Ectodermal cell (in vitro differentiated cells): Measurements from ENCODE around the gene PGF.

Experiments
- H3K27ac ChIP-seq: 2 replicates; pipeline ENCODE4 v1.7.0; 2013; ENCODE audit warnings: mild to moderate bottlenecking, low read depth, low read length; ENCODE audit not compliant: insufficient read depth, poor library complexity, severe bottlenecking
- H3K27me3 ChIP-seq: 2 replicates; pipeline ENCODE4 v1.7.0; 2013; ENCODE audit warnings: mild to moderate bottlenecking, low read length; ENCODE audit not compliant: insufficient read depth, control insufficient read depth, poor library complexity, severe bottlenecking
- H3K36me3 ChIP-seq: one replicate; pipeline ENCODE4 v1.7.0; 2013; ENCODE audit warnings: low read length; ENCODE audit not compliant: control insufficient read depth, insufficient read depth
- H3K4me1 ChIP-seq: one replicate; pipeline ENCODE4 v1.7.0; 2013; ENCODE audit warnings: low read length; ENCODE audit not compliant: control insufficient read depth, insufficient read depth
- H3K4me3 ChIP-seq: 2 replicates; pipeline ENCODE4 v1.7.0; 2013; ENCODE audit warnings: low read depth, low read length, control low read depth; ENCODE audit not compliant: insufficient read depth
- H3K9me3 ChIP-seq: 2 replicates; pipeline ENCODE4 v1.7.0; 2013; ENCODE audit warnings: mild to moderate bottlenecking, low read length, moderate library complexity; ENCODE audit not compliant: control insufficient read depth
- WGBS, 2 experiments: methylation state at CpG; one replicate each; pipeline ENCODE4 v1.1.7; 2013; ENCODE audit warnings: missing lambda C conversion rate in 2 of 2; 5-methylcytosine and 5-hydroxymethylcytosine counted together

Gene PGF

GRCh38 chr14:74949859-74950573, 5.4 kb downstream of the PGF start:
- H3K36me3 ChIP-seq = no peaks in the 10 kb centered on the region
- 92 to 93% methylated on average over 17 of the region's 17 CpGs for WGBS, 2 experiments
- H3K4me3 ChIP-seq = no peak overlapping the region
- peaks cover 11% of the 10 kb centered on the region for H3K27me3 ChIP-seq
- H3K4me1 ChIP-seq = peaks cover 21% of the 10 kb centered on the region
- H3K9me3 ChIP-seq = no peaks in the 10 kb centered on the region
- no peak overlapping the region for H3K27ac ChIP-seq

DNA sequence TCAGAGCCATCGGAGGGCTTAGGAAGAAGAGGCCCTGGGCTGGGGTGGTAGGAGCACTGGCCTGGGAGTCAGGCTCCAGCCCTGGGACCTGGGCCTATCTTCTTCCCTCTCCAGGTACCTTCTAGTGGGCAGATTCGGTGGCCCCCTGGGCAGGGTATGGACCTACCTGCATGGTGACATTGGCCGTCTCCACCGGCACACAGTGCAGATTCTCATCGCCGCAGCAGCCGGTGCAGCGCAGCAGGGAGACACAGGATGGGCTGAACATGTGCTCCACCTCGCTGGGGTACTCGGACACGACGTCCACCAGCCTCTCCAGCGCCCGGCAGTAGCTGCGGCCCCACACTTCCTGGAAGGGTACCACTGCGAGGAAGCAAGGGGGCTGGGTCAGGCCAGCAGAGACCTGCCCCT, 6.2 kb downstream of the PGF start:
- peaks cover 3% of the 10 kb centered on the region for H3K27me3 ChIP-seq
- H3K4me1 ChIP-seq = peaks cover 15% of the 10 kb centered on the region
- H3K27ac ChIP-seq = no peak overlapping the region
- no peak overlapping the region for H3K4me3 ChIP-seq
- WGBS, 2 experiments = 96% methylated on average over 16 of the region's 16 CpGs
- H3K36me3 ChIP-seq = no peaks in the 10 kb centered on the region
- H3K9me3 ChIP-seq = no peaks in the 10 kb centered on the region

DNA sequence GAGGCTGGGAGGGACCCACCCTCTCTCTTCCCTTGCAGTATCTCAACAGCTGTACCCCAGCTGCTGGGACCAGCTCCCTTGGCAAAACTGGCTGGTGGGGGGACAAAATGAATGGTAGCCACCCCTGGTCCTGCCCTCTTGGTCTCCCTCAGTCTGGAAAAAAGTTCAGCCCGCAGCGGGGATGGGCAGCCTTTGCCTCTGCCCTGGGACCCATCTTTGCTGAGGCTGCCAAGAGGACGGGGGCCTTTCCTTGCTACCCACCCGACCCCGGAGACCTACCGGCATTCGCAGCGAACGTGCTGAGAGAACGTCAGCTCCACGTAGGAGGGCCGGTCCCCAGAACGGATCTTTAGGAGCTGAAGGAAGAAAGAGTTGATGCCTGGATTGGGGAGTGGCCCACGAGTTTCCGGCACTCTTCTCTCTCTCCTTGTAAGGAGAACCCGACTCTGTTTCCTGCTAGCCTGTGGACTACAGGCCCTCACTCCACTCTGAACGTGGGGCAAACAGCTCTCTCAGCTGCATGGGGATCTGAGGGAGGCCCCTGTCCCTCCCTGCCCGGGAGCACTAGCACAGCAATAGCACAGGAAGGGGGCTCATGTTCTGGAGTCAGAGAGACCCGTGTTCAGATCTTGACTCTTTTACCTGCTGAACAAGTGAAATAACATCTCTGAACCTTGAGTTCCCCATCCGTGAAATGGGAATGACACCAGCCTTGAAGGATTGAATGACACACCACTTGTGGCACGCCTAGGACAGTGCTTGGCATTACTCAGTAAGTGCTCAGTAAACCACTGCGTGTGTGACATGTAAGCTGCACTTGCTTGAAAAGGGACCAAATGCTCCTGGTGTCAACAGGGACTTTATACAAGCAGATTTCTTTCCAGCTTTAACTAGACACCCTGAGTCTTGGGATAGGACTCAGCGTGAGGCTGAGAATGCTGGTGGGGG, 6.9 kb downstream of the PGF start:
- no peaks in the 10 kb centered on the region for H3K36me3 ChIP-seq
- H3K4me3 ChIP-seq = no peak overlapping the region
- no peaks in the 10 kb centered on the region for H3K9me3 ChIP-seq
- H3K27me3 ChIP-seq = no peaks in the 10 kb centered on the region
- peaks cover 8% of the 10 kb centered on the region for H3K4me1 ChIP-seq
- no peak overlapping the region for H3K27ac ChIP-seq
- 85 to 86% methylated on average over 23 of the region's 23 CpGs for WGBS, 2 experiments

GRCh38 chr14:74947353-74948227, 7.8 kb downstream of the PGF start:
- no peaks in the 10 kb centered on the region for H3K27me3 ChIP-seq
- H3K4me1 ChIP-seq = peaks cover 8% of the 10 kb centered on the region
- H3K36me3 ChIP-seq = no peaks in the 10 kb centered on the region
- H3K4me3 ChIP-seq = no peak overlapping the region
- H3K9me3 ChIP-seq = no peaks in the 10 kb centered on the region
- H3K27ac ChIP-seq = no peak overlapping the region
- WGBS, 2 experiments = 90 to 93% methylated on average over 13 of the region's 13 CpGs

DNA sequence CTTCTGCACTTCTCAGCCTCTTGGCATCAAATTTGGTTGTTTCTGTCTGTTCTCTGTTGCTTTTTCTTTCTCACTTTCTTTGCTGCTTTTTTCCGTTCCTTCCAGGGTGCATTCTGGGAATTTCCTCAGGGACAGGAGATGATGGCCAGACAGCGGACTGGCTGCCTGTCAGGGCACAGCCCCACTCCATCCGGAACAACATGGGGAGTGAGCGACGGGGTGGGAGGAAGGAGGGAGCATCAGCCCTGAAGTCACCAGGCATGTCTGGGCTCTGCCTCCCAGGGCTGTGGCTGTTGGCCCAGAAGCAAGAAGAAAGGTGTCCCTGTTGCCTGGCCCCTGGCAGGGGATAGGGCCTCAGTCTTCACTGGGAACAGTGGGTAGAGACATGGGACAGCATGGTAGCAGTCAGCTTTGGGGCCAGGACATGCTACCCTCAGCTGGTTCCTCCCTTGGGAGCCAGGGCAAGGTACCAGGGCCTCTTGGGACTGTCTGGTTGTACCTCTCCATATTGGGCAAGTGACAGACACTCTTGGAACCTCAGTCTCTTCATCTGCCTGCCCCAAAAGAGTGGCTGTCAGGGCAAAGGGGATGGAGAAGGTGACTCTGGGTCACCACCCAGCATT, 8.6 kb downstream of the PGF start:
- no peak overlapping the region for H3K27ac ChIP-seq
- 73 to 77% methylated on average over 5 of the region's 5 CpGs for WGBS, 2 experiments

DNA sequence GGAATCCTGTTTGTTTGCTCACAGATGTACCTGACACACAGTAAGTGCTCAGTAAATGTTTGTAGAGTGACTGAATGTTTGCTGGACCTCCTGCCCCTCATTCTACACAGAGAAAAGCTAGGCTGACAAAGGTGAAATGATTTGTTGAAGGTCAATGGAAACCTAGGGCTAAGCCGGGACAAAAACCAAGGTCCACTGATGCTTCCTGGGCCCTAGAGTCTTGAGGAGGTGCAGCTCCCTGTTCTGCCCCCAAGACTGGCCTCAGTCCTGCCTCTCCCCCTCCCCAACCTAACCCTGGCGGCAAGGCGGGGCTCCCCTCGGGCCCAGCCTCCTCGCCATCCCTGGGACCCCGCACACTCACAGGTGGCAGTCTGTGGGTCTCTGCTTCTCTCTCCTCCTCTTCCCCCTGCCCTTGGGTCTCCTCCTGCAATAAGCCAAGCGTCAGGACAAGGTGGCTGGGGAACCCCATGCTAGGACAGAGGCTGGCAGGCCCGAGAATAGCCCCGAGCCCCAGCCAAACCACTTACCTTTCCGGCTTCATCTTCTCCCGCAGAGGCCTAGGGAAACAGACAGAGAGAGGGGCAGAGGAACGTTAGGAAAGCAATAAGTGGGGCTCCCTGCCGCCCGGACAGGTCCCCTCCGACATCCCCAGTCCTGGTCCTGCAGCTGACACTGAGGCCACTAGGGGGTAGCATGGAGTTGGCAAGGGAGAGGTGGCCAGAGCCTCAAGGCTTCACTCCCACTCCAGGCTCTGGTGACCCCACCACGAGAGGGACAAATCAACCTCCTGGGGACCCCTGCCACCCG, 9.3 kb downstream of the PGF start:
- 54 to 55% methylated on average over 17 of the region's 17 CpGs for WGBS, 2 experiments
- Histone ChIP-seq H3K36me3 (no peaks in the 10 kb centered on the region), H3K4me3 (no peak overlapping the region), H3K4me1 (no peaks in the 10 kb centered on the region), H3K27ac (no peak overlapping the region), H3K9me3 (no peaks in the 10 kb centered on the region), H3K27me3 (no peaks in the 10 kb centered on the region)

More for the DNA sequence above, 8.6 kb downstream of the PGF start:
- Histone ChIP-seq H3K36me3 (no peaks in the 10 kb centered on the region), H3K4me3 (no peak overlapping the region), H3K9me3 (no peaks in the 10 kb centered on the region), H3K27me3 (no peaks in the 10 kb centered on the region), H3K4me1 (peaks cover 7% of the 10 kb centered on the region)

GRCh38 chr14:74945261-74945851, 10.0 kb downstream of the PGF start:
- Histone ChIP-seq H3K9me3 (no peaks in the 10 kb centered on the region), H3K27me3 (no peaks in the 10 kb centered on the region), H3K4me1 (no peaks in the 10 kb centered on the region), H3K27ac (no peak overlapping the region), H3K36me3 (no peaks in the 10 kb centered on the region), H3K4me3 (no peak overlapping the region)
- 64 to 69% methylated on average over 17 of the region's 17 CpGs for WGBS, 2 experiments

- no peaks in the 10 kb centered on the region for H3K36me3 ChIP-seq
- no peaks in the 10 kb centered on the region for H3K4me1 ChIP-seq
- no peak overlapping the region for H3K27ac ChIP-seq
- no peak overlapping the region for H3K4me3 ChIP-seq
- H3K9me3 ChIP-seq = no peaks in the 10 kb centered on the region
- H3K27me3 ChIP-seq = no peaks in the 10 kb centered on the region
- 84 to 87% methylated on average over 11 of the region's 11 CpGs for WGBS, 2 experiments
These were observed 12.8 kb downstream of the PGF start for GRCh38 chr14:74942608-74943007.

GRCh38 chr14:74942181-74942580, 13.2 kb downstream of the PGF start:
- WGBS, 2 experiments = 84 to 85% methylated on average over 12 of the region's 12 CpGs
- Histone ChIP-seq H3K9me3 (no peaks in the 10 kb centered on the region), H3K27me3 (no peaks in the 10 kb centered on the region), H3K4me1 (no peaks in the 10 kb centered on the region), H3K27ac (no peak overlapping the region), H3K4me3 (no peak overlapping the region), H3K36me3 (no peaks in the 10 kb centered on the region)
